Ishikawa (cell line): ENCODE results near the gene MYZAP.

Experiments used
- CEBPB ChIP-seq: IDR thresholded peaks from 2 replicates; pipeline ENCODE4 v1.6.1; 2012
- CREB1 ChIP-seq: IDR thresholded peaks from 2 replicates; pipeline ENCODE4 v1.6.1; 2012; ENCODE audit warnings: low read depth
- EGR1 ChIP-seq: IDR thresholded peaks from 2 replicates; pipeline ENCODE4 v1.6.1; 2012
- EP300 ChIP-seq: IDR thresholded peaks from 2 replicates; pipeline ENCODE4 v1.6.1; 2012; ENCODE audit warnings: borderline replicate concordance
- FOXM1 ChIP-seq: IDR thresholded peaks from 2 replicates; pipeline ENCODE4 v1.6.1; 2012; ENCODE audit warnings: low read depth, borderline replicate concordance
- NFIC ChIP-seq: IDR thresholded peaks from 2 replicates; pipeline ENCODE4 v1.6.1; 2012
- RAD21 ChIP-seq: IDR thresholded peaks from 2 replicates; pipeline ENCODE4 v1.6.1; 2012; ENCODE audit warnings: low read depth
- TAF1 ChIP-seq: IDR thresholded peaks from 2 replicates; pipeline ENCODE4 v1.6.1; 2012; ENCODE audit warnings: low read depth, mild to moderate bottlenecking
- TCF12 ChIP-seq: IDR thresholded peaks from 2 replicates; pipeline ENCODE4 v1.6.1; 2012; ENCODE audit warnings: low read depth
- TEAD4 ChIP-seq: IDR thresholded peaks from 2 replicates; pipeline ENCODE4 v1.6.1; 2012
- USF1 ChIP-seq: IDR thresholded peaks from 2 replicates; pipeline ENCODE4 v1.6.1; 2012
- YY1 ChIP-seq: IDR thresholded peaks from 2 replicates; pipeline ENCODE4 v1.6.1; 2012; ENCODE audit warnings: low read depth
- ZBTB7A ChIP-seq: IDR thresholded peaks from 2 replicates; pipeline ENCODE4 v1.6.1; 2012; ENCODE audit warnings: low read depth
- TF ChIP-seq, protein P1 (sequence below): IDR thresholded peaks from 2 replicates; pipeline ENCODE4 v1.6.1; 2012
- TF ChIP-seq, protein P2 (sequence below): IDR thresholded peaks from 2 replicates; pipeline ENCODE4 v1.6.1; 2012; ENCODE audit warnings: low read depth, mild to moderate bottlenecking

The MYZAP gene

DNA sequence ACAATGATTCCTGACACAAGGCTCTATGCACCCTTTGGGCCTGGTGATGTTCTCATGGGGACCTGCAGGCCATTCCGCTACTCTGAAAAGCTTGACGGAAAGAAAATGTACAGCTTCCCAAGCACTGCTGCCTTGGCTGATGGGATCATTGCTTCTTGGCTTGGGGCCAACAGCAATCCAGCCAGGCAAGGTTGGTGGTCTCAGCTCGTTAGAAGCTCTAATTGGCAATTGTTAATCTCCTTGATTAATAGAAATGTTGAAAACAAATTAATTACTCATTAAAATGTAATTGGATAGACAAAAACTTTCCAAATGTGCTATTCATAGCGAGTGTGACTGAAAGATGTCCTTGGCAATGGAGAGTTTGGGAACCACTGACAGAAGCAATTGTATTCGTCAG is 16.3 kb upstream of the MYZAP start:
- TF ChIP-seq, protein P1, sequence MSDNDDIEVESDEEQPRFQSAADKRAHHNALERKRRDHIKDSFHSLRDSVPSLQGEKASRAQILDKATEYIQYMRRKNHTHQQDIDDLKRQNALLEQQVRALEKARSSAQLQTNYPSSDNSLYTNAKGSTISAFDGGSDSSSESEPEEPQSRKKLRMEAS, result no peak
- TF ChIP-seq FOXM1 (no peak), TCF12 (no peak), NFIC (peak; percentile 50; the same call in 1 of the 2 replicates)

DNA sequence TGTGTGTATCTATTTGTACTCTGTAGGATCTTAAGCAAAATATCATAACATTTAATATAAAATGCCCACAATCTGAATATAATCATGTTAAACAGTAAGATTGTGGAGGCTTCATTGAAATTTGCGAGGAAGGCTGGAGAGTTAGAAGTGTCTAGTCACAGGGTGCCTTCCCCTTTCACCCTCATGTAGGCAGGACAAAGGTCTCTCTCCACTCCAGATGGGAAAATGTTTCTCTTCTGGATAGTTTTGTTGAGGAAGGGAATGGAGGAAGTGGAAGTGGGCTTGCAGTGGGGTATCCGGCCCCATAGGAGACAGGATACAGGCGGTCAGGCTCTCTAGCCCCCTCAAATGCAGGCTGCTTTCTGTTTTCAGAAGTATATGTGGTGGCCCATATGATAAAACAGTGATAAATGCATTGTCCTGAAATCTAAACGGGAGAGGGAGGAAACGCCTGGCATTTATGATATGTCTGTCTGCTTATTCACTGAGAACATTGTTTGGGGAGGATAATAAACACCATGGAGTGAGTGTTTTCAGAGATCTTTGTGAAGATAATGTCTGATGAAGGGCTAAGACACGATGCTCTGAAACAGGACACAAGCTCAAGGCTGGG is 13.3 kb upstream of the MYZAP start:
- TF ChIP-seq YY1 (no peak), TEAD4 (no peak), TAF1 (no peak), NFIC (no peak), CREB1 (no peak), TCF12 (no peak)

- TF ChIP-seq TCF12, result no peak
- TF ChIP-seq CEBPB, result no peak
- TF ChIP-seq FOXM1, result no peak
- TF ChIP-seq, protein P1, result no peak
- TF ChIP-seq USF1, result no peak
- TF ChIP-seq ZBTB7A, result no peak
Measured at GRCh38 chr15:57580428-57580827, 11.3 kb upstream of the MYZAP start.

GRCh38 chr15:57580866-57581265 is 10.8 kb upstream of the MYZAP start:
- TF ChIP-seq USF1, result no peak
- no peak for TF ChIP-seq TCF12
- no peak for TF ChIP-seq FOXM1
- no peak for TF ChIP-seq CEBPB
- no peak for TF ChIP-seq TEAD4
- TF ChIP-seq, protein P1, result no peak
- TF ChIP-seq TAF1, result no peak
- no peak for TF ChIP-seq NFIC
- no peak for TF ChIP-seq EGR1

DNA sequence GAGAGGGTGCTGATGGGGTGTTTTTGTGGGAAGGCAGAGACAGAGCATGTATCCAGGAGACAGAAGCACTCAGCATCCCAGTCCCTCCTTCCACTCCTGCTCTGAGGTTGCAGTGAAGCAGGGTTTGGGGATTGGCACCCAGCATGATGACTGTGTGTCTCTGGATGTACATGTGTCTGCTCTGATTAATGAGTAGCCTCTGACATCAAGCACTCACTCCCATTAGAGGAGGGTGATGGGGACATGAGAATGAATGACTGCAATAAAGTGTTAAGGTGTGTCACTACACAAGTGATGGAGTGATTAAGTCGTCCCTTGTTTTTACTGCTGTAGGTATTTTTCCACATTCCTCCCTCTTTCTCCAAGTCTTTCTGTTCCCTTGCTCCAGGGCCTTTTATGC is 9.6 kb upstream of the MYZAP start:
- TF ChIP-seq EP300 (no peak), RAD21 (no peak), NFIC (no peak), CREB1 (no peak), TCF12 (no peak), CEBPB (no peak), TAF1 (no peak), USF1 (no peak), EGR1 (no peak), ZBTB7A (no peak), YY1 (no peak)
- TF ChIP-seq, protein P2, sequence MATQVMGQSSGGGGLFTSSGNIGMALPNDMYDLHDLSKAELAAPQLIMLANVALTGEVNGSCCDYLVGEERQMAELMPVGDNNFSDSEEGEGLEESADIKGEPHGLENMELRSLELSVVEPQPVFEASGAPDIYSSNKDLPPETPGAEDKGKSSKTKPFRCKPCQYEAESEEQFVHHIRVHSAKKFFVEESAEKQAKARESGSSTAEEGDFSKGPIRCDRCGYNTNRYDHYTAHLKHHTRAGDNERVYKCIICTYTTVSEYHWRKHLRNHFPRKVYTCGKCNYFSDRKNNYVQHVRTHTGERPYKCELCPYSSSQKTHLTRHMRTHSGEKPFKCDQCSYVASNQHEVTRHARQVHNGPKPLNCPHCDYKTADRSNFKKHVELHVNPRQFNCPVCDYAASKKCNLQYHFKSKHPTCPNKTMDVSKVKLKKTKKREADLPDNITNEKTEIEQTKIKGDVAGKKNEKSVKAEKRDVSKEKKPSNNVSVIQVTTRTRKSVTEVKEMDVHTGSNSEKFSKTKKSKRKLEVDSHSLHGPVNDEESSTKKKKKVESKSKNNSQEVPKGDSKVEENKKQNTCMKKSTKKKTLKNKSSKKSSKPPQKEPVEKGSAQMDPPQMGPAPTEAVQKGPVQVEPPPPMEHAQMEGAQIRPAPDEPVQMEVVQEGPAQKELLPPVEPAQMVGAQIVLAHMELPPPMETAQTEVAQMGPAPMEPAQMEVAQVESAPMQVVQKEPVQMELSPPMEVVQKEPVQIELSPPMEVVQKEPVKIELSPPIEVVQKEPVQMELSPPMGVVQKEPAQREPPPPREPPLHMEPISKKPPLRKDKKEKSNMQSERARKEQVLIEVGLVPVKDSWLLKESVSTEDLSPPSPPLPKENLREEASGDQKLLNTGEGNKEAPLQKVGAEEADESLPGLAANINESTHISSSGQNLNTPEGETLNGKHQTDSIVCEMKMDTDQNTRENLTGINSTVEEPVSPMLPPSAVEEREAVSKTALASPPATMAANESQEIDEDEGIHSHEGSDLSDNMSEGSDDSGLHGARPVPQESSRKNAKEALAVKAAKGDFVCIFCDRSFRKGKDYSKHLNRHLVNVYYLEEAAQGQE, result no peak

DNA sequence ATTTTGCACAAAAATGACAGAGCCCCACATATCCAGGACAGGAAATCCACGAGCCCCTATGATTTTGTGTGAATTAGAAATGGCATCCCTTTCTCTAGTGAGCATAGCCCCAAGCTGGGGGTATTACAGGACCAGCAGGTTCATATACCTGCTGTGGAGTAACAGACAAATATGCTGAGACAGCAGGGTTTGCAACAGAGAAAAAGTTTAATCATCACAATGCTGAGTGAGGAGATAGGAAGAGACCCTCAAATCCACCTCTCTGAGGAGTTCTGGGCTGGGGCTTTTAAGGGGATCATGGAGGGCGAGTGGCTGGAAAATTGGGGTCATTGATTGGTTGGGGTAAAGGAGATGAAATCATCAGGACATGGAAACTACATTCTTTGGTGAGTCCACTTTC is 8.4 kb upstream of the MYZAP start:
- TF ChIP-seq EGR1 (no peak), TCF12 (no peak), CREB1 (no peak), FOXM1 (no peak), CEBPB (no peak), YY1 (no peak), TEAD4 (no peak), EP300 (no peak), TAF1 (no peak), NFIC (no peak), RAD21 (no peak)
- TF ChIP-seq, protein P2, result no peak
